NAMALWA (cell line): Measurements from ENCODE around the gene FDX2.
A peak's percentile ranks its signal among the peaks of the same experiment; 100 is the strongest.

ENCODE experiments used
- DNase-seq: peaks from one replicate; pipeline ENCODE4 v3.0.0-alpha.2; 2015; ENCODE audit warnings: low spot score

The FDX2 gene

GRCh38 chr19:10332965-10333757, 17.3 kb upstream of the FDX2 start, which contains the start of gene RAVER1:
Gene RAVER1, minus strand, starts transcription at chr19:10333529. Its CDS starts 22 bp downstream, at chr19:10333507.
- DNase-seq, result peak; percentile 97

- DNase-seq, result no peak
Observed at GRCh38 chr19:10332158-10332964, 16.5 kb upstream of the FDX2 start.

- DNase-seq, result no peak
Observed at GRCh38 chr19:10329555-10329954, 13.7 kb upstream of the FDX2 start.

GRCh38 chr19:10328558-10329429, 13.0 kb upstream of the FDX2 start:
- DNase-seq, result no peak

GRCh38 chr19:10327793-10328192, 12.0 kb upstream of the FDX2 start:
- DNase-seq, result no peak

- no peak for DNase-seq
Observed at GRCh38 chr19:10325732-10326131, 9.9 kb upstream of the FDX2 start.

GRCh38 chr19:10321874-10322835, 6.3 kb upstream of the FDX2 start:
- DNase-seq, result no peak

- DNase-seq, result no peak
Observed at GRCh38 chr19:10321417-10321797, 5.6 kb upstream of the FDX2 start.

- no peak for DNase-seq
Observed at GRCh38 chr19:10320602-10321416, 5.0 kb upstream of the FDX2 start.

GRCh38 chr19:10318807-10319682, 3.2 kb upstream of the FDX2 start:
- no peak for DNase-seq

- no peak for DNase-seq
Observed at GRCh38 chr19:10317857-10318462, 2.1 kb upstream of the FDX2 start.

- no peak for DNase-seq
Observed at GRCh38 chr19:10317045-10317856, 1.4 kb upstream of the FDX2 start.

GRCh38 chr19:10316229-10317044, 622 bp upstream of the FDX2 start:
- no peak for DNase-seq

GRCh38 chr19:10309423-10309822, 6.4 kb downstream of the FDX2 start, which contains the start of gene ZGLP1:
Gene ZGLP1, minus strand, starts transcription at chr19:10309815.
- no peak for DNase-seq

- no peak for DNase-seq
Observed at GRCh38 chr19:10306327-10306726, 9.5 kb downstream of the FDX2 start.

GRCh38 chr19:10305139-10305806, 10.5 kb downstream of the FDX2 start:
- no peak for DNase-seq
